IPS-18a (cell line): ENCODE results near the gene CHD8.
A peak's percentile ranks its signal among the peaks of the same experiment; 100 is the strongest.

Experiments used
- H3K27ac ChIP-seq: one replicate; pipeline ENCODE4 v1.5.1; 2013; ENCODE audit warnings: low read length
- H3K27me3 ChIP-seq: one replicate; pipeline ENCODE4 v1.6.1; 2013; ENCODE audit warnings: mild to moderate bottlenecking, low read length; ENCODE audit not compliant: control insufficient read depth, insufficient read depth
- H3K36me3 ChIP-seq: one replicate; pipeline ENCODE4 v1.6.1; 2013; ENCODE audit warnings: low read depth, low read length; ENCODE audit not compliant: control insufficient read depth
- H3K4me1 ChIP-seq: one replicate; pipeline ENCODE4 v1.6.1; 2013; ENCODE audit warnings: low read depth, low read length; ENCODE audit not compliant: control insufficient read depth
- H3K4me3 ChIP-seq: one replicate; pipeline ENCODE4 v1.5.1; 2013; ENCODE audit warnings: low read length
- H3K9ac ChIP-seq: one replicate; pipeline ENCODE4 v1.6.1; 2013; ENCODE audit warnings: mild to moderate bottlenecking, low read length, moderate library complexity
- H3K9me3 ChIP-seq: one replicate; pipeline ENCODE4 v1.6.1; 2013; ENCODE audit warnings: low read depth, low read length; ENCODE audit not compliant: control insufficient read depth

The CHD8 gene

DNA sequence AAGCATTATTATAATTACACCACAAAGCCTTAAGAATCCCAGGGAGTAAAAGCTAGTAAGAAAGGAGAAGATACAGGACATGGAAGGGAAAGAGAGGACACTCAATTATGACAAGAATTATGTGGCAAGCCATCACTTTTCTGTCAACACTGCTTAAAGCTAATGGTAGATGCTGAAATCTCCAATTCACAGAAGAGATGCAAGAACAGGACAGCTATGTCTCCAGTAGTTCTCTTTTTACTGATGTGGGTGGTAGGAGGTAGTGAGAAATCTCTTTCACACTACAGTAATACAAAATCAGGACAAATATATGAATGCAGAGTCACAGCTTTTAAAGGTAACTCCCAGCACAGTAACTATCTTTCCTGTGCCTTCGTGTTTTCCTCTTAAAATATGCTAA lies 29.2 kb downstream of the CHD8 start:
- Histone ChIP-seq H3K36me3 (peaks cover 98% of the 10 kb centered on the region), H3K9me3 (no peaks in the 10 kb centered on the region), H3K9ac (no peak overlapping the region), H3K27ac (no peak overlapping the region), H3K4me3 (no peak overlapping the region), H3K27me3 (no peaks in the 10 kb centered on the region), H3K4me1 (no peaks in the 10 kb centered on the region)

DNA sequence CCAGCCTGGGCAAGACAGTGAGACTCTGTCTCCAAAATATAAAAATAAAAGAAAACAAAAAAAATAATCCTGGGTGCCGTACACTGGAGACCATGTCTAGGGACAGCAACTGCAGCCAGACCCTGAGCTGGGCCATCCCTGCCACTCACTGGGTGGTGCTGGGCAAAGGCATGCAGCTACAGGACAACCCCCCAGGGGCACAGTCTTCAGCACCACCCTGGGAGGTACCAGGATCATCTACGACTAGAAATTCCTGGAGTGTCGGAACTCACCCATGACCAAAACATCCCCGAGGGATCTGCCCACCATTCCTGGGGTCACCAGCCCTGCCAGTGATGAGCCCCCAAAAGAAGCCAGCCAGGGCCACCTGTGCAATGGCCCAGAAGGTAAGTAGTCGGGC lies 36.4 kb downstream of the CHD8 start:
- no peak overlapping the region for H3K27ac ChIP-seq
- H3K4me1 ChIP-seq, result no peaks in the 10 kb centered on the region
- H3K9me3 ChIP-seq, result no peaks in the 10 kb centered on the region
- no peaks in the 10 kb centered on the region for H3K27me3 ChIP-seq
- H3K36me3 ChIP-seq, result peaks cover 72% of the 10 kb centered on the region
- no peak overlapping the region for H3K9ac ChIP-seq
- H3K4me3 ChIP-seq, result no peak overlapping the region

DNA sequence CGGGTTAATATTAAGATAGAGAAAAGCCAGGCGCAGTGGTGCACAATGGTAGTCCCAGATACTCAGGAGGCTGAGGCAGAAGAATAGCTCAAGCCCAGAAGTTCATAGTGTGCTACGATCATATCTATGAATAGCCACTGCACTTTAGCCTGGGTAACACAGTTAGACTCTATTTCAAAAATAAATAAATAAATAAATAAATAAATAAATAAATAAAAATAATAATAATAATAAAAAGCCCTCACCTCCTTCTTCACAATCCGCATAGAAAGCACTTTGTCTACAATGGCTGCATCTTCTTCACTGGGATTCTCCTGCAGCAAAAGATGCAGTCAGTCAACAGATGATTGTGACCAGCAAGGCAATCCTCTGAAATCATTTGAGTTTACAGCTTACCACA lies 40.6 kb downstream of the CHD8 start:
- Histone ChIP-seq H3K4me3 (no peak overlapping the region), H3K36me3 (peaks cover 68% of the 10 kb centered on the region), H3K27ac (no peak overlapping the region), H3K9me3 (no peaks in the 10 kb centered on the region), H3K9ac (no peak overlapping the region), H3K4me1 (no peaks in the 10 kb centered on the region), H3K27me3 (no peaks in the 10 kb centered on the region)

DNA sequence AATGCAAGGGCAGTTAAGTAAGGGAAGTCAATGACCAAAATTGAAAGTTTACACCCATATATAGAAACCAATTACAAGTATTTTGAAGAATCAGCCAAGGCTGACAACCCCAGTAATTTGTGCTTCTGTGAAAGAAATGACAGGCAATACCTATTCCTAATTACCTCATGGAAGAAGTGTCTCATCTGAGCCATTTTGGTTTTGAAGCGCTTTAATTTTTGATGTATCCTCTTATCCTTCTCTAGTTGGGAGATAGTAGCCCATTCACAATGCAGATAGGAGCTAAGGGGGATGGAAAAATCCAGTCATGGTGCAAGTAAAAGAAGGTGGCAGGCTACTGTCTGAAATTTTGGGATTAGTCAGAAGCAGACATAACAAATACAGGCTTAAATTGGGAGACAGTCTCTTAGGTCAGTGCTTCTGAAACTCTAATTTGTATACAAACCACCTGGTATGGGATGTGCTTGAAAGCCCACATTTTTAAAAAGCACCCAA lies 41.7 kb downstream of the CHD8 start:
- Histone ChIP-seq H3K27me3 (no peaks in the 10 kb centered on the region), H3K27ac (no peak overlapping the region), H3K9ac (no peak overlapping the region), H3K9me3 (no peaks in the 10 kb centered on the region), H3K4me3 (no peak overlapping the region), H3K4me1 (no peaks in the 10 kb centered on the region), H3K36me3 (peaks cover 70% of the 10 kb centered on the region)

DNA sequence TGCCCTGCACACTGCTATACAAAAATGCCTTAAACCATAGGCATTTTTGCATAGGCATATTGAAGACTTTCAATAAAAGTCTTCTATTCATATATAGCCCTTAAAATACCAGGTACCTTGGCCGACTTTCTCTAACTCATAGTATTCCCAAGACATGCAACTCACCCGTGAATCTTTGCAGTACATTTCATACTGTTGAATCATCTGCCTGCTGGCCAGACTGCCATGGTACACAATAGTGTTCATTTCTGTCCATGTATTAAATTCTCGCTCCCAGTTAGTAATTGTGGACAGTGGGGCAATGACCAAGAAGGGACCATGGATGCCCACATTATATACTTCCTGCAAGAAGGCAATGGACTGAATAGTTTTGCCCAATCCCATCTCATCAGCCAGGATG lies 47.8 kb downstream of the CHD8 start:
- no peak overlapping the region for H3K9ac ChIP-seq
- H3K36me3 ChIP-seq, result peaks cover 88% of the 10 kb centered on the region
- H3K9me3 ChIP-seq, result no peaks in the 10 kb centered on the region
- no peaks in the 10 kb centered on the region for H3K27me3 ChIP-seq
- no peaks in the 10 kb centered on the region for H3K4me1 ChIP-seq
- no peak overlapping the region for H3K27ac ChIP-seq
- no peak overlapping the region for H3K4me3 ChIP-seq

DNA sequence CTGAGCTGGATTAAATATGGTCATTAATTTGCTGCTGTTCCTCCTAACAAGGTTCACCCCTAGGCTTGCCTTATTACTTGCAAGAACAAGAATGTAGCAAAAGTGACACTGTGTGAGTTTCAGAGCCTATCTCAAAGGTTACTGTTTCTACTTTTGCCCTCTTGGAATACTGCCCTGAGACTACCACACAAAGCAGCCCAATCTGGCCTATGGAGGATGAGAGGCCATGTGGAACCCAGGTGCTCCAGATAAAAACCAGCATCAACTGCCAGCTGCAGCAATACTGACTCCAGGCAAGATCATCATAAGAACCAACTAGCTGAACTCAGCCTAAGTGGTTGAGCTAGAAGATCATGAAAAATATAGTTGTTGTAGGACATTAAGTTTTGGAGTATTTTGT lies 49.7 kb downstream of the CHD8 start:
- Histone ChIP-seq H3K36me3 (peaks cover 93% of the 10 kb centered on the region), H3K27me3 (no peaks in the 10 kb centered on the region), H3K4me3 (no peak overlapping the region), H3K4me1 (no peaks in the 10 kb centered on the region), H3K9ac (no peak overlapping the region), H3K9me3 (no peaks in the 10 kb centered on the region), H3K27ac (no peak overlapping the region)

DNA sequence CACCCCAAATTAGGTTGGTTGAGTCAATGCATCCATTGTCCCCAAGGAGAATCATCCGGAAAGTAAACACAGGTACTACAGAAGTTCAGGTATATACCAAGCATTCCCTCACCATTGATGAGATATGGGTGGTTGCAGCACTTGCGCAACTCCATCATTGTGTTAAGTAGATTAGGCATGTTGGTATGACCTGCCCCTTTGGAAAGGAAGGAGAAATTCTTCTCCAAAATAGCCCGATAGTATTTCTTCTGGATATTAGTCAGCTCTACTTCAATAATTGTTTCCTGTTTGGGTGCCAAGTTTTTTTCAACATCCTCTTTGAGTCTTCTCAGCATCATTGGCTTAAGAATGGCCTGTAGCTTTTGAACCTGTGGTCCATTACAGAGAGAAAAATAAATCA lies 50.8 kb downstream of the CHD8 start:
- Histone ChIP-seq H3K36me3 (peaks cover 93% of the 10 kb centered on the region), H3K9ac (no peak overlapping the region), H3K27ac (no peak overlapping the region)

DNA sequence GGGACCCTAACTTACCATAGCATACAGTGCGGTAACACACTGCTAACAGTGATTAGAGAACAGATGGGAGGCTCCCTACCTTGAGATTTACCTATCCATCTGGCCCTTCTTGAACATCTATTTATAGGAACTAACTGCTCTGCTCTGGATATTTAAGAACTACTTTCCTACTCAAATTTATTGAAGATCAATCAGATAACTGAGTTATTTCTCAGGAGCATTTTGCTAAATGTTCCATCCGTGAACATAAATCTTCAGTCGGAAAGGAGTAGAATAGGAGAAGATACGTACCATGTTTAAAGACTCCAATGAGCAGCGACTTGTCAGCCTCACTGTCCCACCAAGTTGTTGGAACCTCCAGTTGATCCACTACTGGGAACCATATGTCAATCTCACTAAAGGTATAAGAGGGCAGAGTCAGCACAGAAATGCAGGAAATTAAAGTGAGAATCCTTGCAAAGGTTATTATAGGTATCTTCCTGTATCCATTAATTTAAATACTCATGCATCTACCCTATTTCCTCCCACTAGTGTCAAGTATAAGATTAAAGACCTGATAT lies 56.5 kb downstream of the CHD8 start:
- no peaks in the 10 kb centered on the region for H3K9me3 ChIP-seq
- H3K4me1 ChIP-seq, result no peaks in the 10 kb centered on the region
- no peak overlapping the region for H3K4me3 ChIP-seq
- H3K27me3 ChIP-seq, result no peaks in the 10 kb centered on the region
- H3K36me3 ChIP-seq, result peaks cover 85% of the 10 kb centered on the region
- no peak overlapping the region for H3K9ac ChIP-seq
- no peak overlapping the region for H3K27ac ChIP-seq

More for the DNA sequence above, 50.8 kb downstream of the CHD8 start:
- Histone ChIP-seq H3K4me3 (no peak overlapping the region), H3K9me3 (no peaks in the 10 kb centered on the region), H3K4me1 (no peaks in the 10 kb centered on the region), H3K27me3 (no peaks in the 10 kb centered on the region)

DNA sequence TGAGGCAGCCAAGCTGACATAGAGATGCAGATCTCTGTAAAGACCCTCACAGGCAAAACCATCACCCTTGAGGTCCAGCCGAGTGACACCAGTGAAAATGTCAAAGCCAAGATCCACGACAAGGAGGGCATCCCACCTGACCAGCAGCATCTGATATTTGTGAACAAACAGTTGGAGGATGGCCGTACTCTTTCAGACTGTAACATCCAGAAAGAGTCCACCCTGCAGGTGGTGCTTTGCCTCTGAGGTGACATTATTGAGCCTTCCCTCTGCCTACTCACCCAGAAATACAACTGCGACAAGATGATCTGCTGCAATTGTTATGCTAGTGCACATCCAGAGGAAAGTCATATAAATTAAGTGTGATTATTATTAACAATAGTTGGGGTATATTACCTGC lies 57.0 kb downstream of the CHD8 start:
- H3K27me3 ChIP-seq, result no peaks in the 10 kb centered on the region
- no peak overlapping the region for H3K4me3 ChIP-seq
- H3K9ac ChIP-seq, result no peak overlapping the region
- H3K36me3 ChIP-seq, result peaks cover 88% of the 10 kb centered on the region
- no peaks in the 10 kb centered on the region for H3K9me3 ChIP-seq
- H3K27ac ChIP-seq, result no peak overlapping the region
- no peaks in the 10 kb centered on the region for H3K4me1 ChIP-seq

DNA sequence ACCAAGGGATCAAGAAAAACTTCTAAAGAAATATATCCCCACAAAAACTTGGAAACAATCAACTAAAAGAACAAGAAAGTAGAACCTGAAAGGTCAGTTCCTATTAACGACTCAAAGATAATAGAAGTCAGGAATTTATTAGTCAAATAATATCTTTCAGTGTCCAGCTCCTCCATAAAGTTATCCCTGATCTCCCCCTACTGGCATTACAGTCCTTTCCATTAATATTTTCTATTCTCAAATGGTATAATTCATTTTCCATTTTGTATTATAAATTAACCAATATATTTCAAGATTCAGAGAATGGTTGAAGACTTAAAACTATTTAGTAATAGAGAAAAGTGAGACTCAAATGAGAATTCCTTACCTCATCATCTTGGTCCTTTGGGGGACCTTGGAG lies 60.5 kb downstream of the CHD8 start:
- no peak overlapping the region for H3K27ac ChIP-seq
- no peak overlapping the region for H3K9ac ChIP-seq
- no peaks in the 10 kb centered on the region for H3K4me1 ChIP-seq
- no peak overlapping the region for H3K4me3 ChIP-seq
- no peaks in the 10 kb centered on the region for H3K27me3 ChIP-seq
- peaks cover 90% of the 10 kb centered on the region for H3K36me3 ChIP-seq
- no peaks in the 10 kb centered on the region for H3K9me3 ChIP-seq

DNA sequence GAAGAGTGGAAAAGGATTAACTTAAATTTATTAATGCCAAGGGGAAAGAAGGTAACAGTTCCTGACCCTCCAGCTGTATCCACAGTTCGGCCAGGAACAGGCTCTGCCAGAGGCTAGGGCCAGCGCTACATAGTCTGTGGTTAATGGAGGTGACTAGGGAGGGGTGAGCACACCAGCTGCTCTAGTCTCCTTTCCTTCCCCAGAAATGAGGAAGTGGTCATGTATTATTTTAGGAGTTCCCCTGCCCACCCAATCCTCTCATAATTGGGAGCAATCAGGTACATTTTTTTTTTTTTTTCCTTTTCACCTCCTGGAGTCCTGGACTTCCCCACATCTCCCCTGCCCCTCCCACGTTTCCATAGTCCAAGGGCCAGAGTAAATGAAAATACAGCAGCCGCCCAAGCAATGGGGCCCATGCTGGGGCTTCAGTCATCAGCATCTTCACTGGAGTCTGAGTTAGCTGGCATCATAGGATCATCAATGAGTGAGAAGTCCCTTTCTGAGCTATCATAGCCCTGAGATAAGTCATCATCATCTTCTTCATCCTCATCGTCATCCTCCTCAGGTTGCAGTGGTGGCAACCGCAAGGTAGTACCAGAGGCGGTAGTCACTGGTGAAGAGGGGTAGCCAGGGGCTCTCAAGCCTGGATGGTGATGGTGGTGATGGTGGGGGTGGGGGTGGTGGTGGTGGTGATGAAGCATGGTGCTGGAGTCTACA lies 70.6 kb downstream of the CHD8 start:
- H3K4me3 ChIP-seq, result peak overlapping the region; percentile 99
- H3K9me3 ChIP-seq, result no peaks in the 10 kb centered on the region
- H3K27me3 ChIP-seq, result no peaks in the 10 kb centered on the region
- no peak overlapping the region for H3K27ac ChIP-seq
- peaks cover 41% of the 10 kb centered on the region for H3K36me3 ChIP-seq
- H3K9ac ChIP-seq, result peak overlapping the region; percentile 99
- H3K4me1 ChIP-seq, result peaks cover 12% of the 10 kb centered on the region

DNA sequence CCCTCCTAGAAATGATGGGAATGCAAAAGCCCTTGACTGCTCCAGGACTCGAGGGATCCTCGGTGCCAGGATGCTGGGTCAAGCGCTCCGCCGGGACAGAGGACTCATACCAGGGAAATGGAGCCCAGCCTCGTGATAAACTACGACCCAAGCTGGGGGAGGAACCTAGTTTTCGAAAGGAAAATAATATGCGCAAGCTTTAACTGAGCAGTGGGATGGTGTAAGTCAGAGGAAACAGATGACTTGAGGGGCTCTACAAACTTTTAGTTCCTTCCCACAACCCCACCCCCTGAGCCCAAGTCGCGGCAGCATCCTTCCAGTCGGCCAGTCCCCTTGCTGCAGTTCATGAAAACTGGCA lies 71.5 kb downstream of the CHD8 start:
- H3K9me3 ChIP-seq, result no peaks in the 10 kb centered on the region
- H3K27ac ChIP-seq, result peak overlapping the region; percentile 37

More for the DNA sequence above, 71.5 kb downstream of the CHD8 start:
- Histone ChIP-seq H3K36me3 (peaks cover 33% of the 10 kb centered on the region), H3K9ac (peak overlapping the region; percentile 99), H3K27me3 (no peaks in the 10 kb centered on the region), H3K4me3 (peak overlapping the region; percentile 99), H3K4me1 (peaks cover 12% of the 10 kb centered on the region)
